ENCODE results near the gene DOCK6.
"Not testable (repeated sequence)": the region's sequence is repeated elsewhere in the genome, so short reads cannot be mapped to it uniquely, and the experiment has no call there.

DOCK6 gene

DNA sequence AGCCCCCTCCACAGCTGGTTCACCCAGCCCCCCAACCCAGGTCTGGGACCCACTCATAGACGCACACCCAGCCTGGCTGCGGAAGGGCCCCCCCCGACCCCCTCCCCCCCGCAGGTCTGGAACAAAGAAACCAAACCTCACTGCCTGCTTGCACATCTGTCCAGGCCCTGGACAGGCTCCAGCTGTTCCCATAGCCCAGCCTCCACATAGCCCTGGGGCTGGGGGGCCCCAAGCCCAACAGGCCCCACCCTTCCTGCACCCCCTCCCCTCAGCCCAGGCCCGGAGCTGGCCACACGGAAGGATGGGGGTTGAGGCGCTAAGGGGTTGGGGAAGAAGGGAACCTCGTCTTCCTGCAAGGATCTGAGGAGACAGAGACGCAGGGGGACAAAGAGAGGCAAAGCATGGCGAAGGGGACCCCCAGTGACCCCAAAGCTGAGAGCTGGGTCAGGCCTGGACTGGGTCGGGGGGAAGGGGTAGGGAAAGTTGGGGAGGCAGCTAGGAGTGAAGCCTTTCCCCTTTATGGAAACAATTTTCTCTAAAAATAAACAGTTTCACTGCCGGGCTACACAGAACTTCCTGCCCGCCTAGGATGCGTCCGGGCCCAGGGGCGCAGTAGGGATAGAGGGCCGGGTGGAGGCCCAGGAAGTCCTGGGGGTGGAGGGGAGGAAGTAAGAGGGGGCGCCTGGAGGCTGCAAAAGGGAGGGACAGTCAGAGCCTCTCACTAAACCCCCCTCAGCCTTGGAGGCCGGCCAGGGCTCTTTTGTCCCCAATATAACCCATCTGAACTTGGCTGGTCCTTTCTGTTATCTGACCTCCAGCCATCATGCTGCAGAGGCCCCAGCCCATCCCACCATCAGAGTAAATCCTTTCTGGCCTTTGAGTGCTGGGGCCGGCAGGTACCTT is 67.4 kb downstream of the DOCK6 start:
- no peak for DNase-seq

DNA sequence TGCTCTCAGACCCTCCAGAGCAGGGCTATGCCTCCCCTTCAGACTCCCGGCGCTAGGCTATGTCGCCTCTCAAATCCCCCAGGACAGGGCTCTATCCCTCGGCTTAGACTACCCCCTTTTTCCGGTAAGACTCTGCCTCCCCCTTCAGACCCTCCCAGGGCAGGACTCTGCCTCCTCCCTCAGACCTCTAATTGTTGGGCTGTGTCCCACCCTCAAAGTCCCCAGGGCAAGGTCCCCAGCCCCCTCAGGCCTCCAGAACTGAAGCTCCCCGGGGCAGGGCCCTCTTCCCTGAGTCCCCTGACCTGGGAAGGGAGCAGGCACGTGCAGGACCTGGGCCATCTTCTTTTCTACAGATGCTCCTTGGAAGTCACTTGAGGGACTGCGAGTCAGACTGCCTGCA is 68.2 kb downstream of the DOCK6 start:
- DNase-seq, result no peak

DNA sequence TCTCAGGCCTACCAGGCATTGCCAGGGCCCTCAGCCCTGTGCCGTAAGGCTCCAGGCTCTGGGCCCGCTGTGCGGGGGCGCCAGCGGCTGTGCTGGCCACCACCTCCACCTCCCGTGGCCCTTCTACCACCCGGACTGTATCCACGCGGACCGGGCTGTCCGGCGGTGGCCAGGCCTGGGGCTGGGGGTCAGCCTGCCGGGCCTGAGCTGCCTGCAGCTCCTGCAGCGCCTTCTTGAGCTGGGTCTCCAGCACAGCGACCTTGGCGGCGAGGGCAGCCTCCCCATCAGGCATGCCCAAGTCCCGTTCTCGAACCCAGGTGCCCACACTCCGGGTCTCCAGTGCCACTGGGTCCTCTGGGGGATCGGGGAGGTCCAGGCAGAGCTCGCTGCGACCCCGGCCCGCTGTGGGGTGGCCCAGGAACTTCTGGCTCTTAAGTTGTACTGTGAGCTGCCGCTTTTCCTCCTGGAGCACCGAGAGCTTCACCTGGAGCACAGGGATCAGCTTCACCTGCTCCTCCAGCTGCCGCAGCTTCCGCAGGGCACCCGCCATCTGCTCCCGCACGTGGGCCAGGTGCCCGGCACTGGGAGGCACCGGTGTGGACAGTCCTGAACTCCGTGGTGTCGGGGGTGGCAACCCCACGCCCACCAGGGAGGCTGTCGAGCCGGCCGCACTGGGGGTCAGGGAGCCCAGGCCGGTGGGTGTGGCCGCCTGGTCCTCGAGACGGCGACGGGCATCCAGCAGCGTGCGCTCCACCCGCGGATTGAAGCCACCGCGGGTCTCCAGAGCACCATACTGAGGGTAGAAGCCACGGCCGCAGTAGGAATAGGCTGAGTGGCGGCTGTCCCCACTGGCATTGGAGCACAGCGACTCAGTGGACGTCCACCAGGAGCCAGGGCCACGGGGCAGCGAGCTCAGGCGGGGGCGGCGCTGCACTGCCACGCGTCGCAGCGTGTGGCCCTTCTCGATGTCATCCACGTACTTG is 69.1 kb downstream of the DOCK6 start:
- DNase-seq, result no peak

DNA sequence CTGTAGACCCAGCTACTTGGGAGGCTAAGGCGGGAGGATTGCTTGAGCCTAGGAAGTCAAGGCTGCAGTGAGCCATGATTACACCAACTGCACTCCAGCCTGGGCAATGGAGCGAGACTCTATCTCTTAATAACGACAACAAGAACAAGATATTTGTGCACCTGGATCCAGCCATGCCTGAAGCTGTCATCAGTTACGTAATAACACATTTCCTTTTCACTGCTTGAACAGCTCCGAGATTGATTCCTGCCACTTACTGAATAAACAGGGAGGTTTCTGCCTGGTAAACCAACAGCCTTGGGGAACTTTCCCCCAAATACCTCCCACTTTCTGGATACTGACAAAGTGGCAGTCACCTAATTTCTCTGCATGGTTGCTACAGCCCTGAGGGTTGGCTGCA is 70.4 kb downstream of the DOCK6 start:
- no peak for DNase-seq

DNA sequence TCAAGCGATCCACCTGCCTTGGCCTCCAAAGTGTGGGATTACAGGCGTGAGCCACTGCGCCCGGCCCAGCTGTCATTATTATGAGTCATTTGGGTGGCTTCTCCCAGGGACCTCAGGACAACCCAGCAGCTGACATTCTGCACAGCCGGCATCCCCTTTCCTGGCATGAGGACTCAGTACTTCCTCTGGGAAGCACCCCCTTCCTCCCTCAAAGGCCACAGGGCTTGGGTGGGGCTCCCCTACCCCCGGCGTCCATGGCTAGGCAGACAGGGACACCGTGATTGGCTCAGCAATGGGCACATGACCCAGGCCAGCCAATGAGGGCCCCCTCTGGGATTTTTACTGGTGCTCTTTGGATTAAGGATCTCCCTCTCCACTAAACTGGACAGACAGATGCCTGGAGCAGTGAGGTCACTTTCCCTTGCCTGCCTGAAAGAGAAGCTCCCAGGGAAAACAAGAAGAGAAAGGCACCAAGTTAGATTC is 71.0 kb downstream of the DOCK6 start:
- DNase-seq, result peak; percentile 73

DNA sequence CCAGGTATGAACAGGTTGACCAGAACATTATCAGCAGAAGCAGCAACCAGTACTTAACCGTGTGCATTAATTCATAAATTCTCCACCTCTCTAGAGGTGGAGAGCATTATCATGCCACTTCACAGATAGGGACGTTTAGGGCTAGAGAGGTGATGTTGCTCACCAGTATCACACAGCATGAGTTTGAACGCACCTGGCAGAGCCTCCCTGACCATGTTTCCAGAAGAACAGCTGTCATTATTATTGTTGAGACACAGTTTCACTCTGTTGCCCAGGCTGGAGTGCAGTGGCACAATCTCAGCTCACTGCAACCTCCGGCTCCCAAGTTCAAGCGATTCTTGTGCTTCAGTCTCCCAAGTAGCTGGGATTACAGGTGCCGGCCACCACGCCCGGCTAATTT is 71.8 kb downstream of the DOCK6 start:
- no peak for DNase-seq

DNA sequence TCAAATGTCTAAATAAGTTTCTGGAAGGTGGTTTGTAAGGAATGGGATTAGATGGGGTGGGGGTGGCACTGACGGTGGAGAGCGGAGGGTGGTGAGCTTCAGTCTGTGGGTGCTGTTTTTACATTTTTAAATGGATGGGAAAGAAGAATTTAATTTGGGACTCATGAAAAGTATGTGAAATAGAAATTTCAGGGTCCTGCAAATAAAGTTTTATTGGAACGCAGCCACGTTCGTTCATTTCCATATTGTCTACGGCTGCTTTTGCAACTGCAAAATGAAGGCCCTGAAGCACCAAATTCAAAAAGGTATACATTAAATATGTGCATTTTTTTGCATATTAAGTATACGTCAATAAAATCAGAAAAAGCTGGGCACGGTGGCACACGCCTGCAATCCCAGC is 74.9 kb downstream of the DOCK6 start:
- DNase-seq, result no peak

DNA sequence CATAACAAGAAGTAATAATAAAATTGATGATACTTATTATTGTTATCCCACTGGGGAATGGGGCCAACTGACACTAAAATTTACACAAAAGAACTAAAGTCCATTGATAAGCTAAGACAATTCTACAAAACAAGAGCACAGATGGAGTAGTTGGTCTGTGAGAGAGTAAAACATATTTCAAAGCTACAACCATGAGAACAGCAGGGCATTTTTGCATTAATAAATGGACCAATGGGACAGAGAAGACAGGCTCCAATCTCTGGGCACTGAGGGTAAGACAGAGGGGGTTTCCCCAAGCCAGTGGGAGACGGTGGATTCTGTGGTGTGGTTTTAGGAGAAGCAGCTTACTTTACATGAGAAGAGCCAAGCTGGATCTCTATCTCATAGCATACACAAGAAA is 79.3 kb downstream of the DOCK6 start:
- DNase-seq, result no peak

DNA sequence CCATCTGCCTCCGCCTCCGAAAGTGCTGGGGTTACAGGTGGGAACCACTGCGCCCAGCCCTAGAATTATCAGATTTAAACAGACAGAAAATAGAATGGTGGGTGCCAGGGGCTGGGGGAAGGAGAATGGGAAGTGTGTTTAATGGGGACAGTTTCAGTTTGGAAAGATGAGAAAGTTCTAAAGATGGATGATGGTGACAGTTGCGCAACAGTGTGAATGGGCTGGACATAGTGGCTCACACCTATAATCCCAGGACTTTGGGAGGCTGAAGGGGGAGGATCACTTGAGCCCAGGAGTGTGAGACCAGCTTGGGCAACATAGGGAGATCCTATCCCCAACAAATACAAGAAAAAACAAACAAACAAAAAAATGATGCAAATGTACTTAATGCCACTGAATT is 80.8 kb downstream of the DOCK6 start:
- DNase-seq, result no peak

DNA sequence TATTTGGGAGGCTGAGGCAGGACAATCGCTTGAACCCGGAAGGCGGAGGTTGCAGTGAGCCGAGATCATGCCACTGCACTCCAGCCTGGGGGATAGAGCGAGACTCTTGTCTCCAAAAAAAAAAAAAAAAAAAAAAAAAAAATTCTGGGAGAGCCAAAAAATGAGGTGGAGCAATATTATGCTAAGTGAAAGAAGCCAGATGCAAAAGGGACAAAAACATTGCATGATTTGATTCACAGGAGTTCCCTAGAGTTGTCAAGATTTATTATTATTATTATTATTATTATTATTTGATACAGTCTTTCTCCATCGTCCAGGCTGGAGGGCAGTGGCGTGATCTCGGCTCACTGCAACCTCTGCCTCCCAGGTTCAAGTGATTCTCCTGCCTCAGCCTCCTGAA is 81.3 kb downstream of the DOCK6 start:
- not testable (repeated sequence) for DNase-seq

DNA sequence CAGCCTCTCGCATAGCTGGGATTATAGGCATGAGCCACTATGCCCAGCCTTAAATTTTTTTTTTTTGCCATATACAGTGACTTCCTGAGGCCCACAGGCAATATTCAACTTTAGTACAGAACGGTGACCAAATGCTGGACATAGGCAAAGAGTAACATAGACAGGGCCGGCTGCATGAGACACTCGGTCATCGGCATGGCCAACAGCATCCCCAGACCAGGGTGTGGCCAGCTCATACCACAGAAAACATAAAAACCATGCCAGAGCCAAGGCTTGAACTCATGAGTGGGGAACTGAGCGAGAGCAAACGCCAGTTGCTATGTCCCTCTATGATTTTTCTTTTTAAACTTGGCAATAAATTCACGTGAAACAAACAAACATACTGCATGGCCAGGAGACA is 82.0 kb downstream of the DOCK6 start:
- no peak for DNase-seq

DNA sequence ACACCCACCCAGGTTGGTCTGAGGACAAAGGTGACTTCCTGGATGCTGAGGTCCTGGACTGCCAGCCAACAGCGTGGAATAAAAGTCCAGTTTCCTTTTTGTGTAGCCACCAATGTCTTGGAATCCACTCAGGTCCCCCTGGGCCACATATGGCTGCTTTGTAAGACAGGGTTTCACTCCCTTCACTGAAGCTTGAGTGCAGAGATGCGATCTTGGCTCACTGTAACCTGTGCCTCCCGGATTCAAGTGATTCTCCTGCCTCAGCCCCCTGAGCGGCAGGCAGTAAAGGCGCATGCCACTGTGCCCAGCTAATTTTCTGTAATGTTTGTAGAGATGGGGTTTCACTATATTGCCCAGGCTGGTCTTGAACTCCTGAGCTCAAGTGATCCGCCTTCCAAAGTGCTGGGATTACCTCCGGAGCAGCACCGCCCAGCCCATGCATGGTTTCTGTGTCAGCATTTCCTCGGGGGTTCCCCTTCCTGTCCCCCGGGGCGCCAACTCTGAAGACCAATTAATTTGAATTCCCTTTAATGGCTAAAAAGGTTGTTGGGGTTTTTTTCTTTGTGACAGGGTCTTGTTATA is 82.5 kb downstream of the DOCK6 start:
- no peak for DNase-seq

DNA sequence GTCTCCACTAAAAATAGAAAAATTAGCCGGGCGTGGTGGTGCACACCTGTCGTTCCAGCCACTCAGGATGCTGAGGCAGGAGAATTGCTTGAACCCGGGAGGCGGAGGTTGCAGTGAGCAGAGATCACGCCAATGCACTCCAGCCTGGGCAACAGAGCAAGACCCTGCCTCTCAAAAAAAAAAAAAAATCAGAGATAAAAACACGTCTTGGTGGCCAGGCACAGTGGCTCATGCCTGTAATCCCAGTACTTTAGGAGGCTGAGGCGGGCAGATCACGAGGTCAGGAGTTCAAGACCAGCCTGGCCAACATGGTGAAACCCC is 83.2 kb downstream of the DOCK6 start:
- not testable (repeated sequence) for DNase-seq

DNA sequence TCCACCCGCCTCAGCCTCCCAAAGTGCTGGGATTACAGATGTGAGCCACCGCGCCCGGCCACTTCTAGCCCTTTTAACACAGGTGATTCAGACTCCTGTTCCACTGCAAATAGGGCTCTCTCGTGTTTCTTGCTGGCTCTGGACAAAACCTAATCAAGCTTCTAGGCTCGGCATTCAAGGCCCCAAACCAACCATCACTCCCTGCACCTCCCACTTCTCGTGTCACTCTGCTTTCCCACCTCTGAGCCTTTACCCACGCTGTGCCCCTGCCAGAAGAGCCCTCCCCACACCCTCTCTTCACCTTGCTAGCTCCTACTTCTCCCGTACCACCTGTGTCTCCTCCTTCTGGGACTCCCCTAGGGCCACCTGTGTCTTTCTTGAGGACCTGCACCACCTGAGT is 84.7 kb downstream of the DOCK6 start:
- DNase-seq, result no peak

DNA sequence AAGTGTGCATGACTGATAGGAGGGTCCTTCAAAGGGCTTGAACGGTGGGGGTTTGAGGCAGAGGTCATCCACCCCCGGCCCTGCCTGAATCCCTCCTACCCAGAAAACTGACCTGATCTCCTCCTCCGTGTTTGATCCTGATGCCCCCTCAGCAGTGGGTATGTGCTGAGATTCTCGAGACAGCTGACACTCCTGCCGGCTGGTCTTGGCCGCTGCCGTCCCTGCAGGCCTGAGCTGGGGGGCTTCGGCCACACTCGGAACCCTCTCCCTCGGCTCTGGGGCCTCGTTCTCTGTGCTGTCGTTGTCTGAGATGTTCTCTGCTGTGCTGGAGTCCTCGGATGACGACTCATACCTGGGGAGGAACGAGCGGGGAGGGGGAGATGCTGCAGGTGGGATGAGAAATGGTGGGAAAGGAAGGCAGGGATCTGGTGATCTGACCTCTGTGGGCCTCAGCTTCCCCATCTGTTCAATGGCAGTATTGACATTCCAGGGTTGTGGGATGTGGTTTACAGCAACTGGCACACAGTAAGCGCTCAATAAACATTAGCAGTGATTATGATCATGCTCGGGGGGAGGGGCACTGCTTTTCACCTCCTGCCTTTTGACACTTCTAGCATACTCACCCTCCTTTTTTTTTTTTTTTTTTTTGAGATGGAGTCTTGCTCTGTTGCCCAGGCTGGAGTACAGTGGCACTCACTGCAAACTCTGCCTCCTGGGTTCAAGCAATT is 85.7 kb downstream of the DOCK6 start:
- DNase-seq, result no peak

DNA sequence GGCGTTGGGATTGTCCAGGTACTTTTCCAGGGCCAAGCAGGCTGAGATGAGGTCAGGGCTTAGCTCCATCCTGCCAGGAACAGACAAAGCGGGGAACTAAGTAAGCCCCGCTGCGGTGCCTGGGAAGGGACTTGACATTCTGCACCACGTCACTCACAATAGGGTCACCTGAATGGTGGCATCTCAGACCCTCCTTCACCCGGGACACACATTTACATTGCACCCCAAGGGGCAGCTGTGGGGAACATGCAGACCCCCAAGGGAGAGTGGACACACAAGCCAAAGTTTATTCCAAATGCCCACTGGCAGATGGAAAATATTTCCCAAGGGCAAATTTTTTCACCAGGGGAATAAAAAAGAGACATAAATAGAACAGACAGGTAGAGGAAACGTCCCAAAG is 86.4 kb downstream of the DOCK6 start:
- no peak for DNase-seq

DNA sequence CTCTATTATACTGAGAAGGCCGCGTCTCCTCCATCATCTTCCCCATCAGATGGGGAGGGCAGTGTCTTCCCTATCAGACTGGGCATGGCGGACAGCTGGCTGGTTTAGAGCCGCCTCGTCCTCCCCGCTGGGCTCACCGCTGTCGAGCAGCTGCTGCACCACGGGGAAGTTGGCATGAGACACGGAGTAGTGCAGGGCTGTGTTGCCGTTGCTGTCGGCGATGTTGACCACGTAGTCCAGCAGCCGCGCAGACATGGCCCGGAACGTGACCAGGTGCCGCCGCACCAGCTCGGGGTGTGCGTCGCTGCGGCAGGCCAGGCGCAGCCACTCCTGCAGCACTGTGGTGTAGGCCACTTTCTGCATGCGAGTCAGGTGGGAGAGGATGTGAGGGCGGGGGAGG is 88.0 kb downstream of the DOCK6 start:
- DNase-seq, result no peak

DNA sequence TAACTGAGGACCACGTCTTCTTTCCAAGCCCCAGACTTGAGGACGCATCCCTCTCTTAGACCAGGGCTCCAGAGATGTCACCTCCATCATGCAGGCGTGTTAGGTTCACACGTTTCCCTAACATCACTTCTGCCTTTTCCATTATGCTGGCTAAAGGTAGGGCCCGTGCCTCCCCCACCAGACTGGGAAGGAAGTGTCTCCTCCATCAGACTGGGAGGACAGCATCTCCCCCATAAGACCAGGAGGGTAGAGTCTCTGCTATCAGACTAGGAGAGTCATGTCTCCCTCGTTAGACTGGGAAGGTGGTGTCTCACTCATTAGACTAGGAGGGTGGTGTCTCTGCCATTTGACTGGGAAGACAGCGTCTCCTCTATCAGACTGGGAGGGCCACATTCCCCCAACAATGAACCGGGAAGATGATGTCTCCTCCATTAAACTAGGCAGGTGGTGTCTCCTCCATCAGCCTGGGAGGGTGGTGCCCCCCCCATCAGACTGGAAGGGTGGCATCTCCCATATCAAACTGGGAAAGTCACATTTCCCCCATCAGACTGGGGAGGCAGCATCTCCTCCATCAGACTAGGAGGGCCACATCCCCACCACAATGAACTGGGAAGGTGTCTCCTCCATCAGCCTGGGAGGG is 88.7 kb downstream of the DOCK6 start:
- DNase-seq, result no peak

DNA sequence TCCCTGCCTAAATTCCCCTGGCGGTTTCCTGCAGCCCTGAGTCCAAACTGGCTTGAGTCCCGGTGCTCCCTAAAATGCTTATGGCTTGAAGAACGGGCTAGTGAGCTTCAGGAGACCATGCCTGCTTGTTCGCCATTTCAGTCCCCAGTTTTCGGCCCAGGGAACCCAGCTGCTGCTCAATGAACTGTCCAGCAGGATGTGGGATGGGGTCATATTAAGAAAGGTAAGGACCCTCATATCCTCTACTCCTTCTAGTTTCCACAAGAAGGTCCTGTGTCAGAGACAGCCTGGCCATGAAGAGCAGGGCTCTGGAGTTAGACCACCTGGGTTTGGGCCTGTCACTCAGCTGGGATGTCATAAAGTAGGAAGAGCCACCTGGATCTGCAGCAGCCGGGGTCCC is 89.7 kb downstream of the DOCK6 start:
- DNase-seq, result no peak

DNA sequence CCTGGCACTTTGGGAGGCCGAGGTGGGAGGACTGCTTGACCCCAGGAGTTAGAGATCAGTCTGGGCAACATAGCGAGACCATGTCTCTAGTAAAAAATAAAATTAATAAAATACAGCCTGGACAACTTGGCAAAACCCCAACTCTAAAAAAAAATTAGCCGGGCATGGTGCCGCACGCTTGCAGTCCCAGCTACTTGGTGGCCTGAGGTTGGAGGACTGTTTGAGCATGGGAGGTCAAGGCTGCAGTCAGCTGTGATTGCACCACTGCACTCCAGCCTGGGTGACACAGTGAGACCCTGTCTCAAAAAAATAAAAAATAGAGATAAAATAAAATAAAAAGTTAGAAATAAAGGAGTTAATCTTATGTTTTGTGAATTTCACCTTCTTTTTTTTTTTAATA is 91.2 kb downstream of the DOCK6 start:
- DNase-seq, result no peak

DNA sequence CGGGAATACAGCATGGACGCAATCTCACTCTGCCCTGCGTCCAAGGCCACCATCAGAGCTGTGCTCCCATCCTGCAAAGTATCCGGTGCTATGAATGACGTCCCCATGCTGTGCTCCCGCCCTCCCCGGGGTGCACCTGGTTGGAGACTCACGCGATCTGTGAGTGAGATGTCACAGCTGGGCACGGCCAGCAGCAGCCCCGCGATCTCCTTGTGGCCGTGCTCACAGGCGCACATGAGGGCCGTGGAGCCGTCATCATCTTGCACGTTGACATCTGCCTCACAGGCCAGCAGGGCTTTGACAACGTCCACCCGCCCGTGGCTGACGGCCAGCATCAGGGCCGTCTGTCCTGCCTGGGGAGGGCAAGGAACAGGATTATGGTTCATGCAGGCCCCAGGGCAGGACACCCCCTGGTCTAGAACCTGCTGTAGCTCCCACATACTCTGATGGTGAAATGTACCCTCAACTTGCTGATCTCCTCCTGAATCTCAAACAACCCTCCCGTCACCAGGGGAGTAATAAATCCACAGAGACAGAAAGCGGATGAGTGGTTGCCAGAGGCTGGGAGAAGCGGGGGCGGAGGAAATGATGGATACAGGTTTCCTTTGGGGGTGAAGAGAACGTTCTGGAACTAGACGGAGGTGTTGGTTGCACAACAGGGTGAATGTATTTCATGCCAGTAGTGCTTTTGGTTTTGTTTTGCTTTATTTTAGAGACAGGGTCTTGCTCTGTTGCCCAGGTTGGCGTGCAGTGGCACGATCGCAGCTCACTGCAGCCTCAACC is 92.2 kb downstream of the DOCK6 start:
- DNase-seq, result no peak

DNA sequence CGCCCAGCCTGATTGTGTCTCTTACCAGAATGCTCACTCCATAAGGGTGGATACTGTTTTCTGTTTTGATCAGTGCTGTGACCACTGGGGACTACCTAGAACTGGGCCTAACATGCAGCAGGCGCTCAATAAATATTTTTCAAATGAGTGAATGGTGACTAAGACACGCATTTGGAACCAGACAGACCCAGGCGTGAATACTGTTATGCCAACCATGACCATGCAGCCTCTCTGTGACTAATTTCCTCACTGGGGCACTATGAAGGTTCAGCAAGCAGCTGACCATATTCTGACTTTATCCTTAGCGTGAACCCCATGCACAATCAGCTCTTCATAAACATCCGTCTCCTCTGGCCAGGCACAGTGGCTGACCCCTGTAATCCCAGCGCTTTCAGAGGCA is 93.8 kb downstream of the DOCK6 start:
- DNase-seq, result no peak
